Adrenal gland (tissue), 12 donors: ENCODE results near the gene DOK3. TPM values are rescaled to one million over a fixed set of nuclear protein-coding genes. Genes with fewer than 3 reads are reported as not detected.

Experiments
- DNase-seq, 7 donors: peaks; one replicate each; pipeline ENCODE4 v3.0.0-alpha.2; 2019 to 2020
- H3K27ac ChIP-seq, 5 donors: fragments of 200-600 bp; sonication (generic) in 4 of 5; 1 replicate in 3 of 5; 2 replicates in 2 of 5; pipeline versions ENCODE4 v1.5.1 to v1.8.0; 2016 to 2020; ENCODE audit warnings: mild to moderate bottlenecking in 1 of 5
- H3K27me3 ChIP-seq: fragments of 200-600 bp; 2 replicates; pipeline ENCODE4 v1.8.0; 2021
- H3K36me3 ChIP-seq, 2 donors: fragments of 200-600 bp; replicated peaks in 1 of 2; 1 replicate in 1 of 2; 2 replicates in 1 of 2; pipeline versions ENCODE4 v1.5.1 to v1.8.0; 2018 to 2022
- H3K4me1 ChIP-seq, 2 donors: fragments of 200-600 bp; replicated peaks in 1 of 2; 1 replicate in 1 of 2; 2 replicates in 1 of 2; pipeline versions ENCODE4 v1.5.1 to v1.8.0; 2018 to 2021
- H3K4me3 ChIP-seq, 4 donors: fragments of 200-600 bp; sonication (generic) in 3 of 4; one replicate each; pipeline ENCODE4 v1.5.1; 2016 to 2018
- H3K9me3 ChIP-seq, 3 donors: fragments of 200-600 bp; sonication (generic) in 1 of 3; replicated peaks in 1 of 3; 1 replicate in 2 of 3; 2 replicates in 1 of 3; pipeline versions ENCODE4 v1.5.1 to v1.8.0; 2016 to 2021
- POLR2A ChIP-seq, 2 donors: fragments of 450-650 bp; IDR thresholded peaks; one replicate each; pipeline ENCODE4 v1.6.1; 2017; ENCODE audit warnings: antibody characterized with exemption in 2 of 2, mild to moderate bottlenecking in 2 of 2, moderate library complexity in 1 of 2
- WGBS, 4 donors: extraction: QIAGEN DNeasy Blood & Tissue Kit in 2 of 4; methylation state at CpG; one replicate each; pipeline versions ENCODE4 v1.1.5 to v1.1.7; 2013 to 2017; 5-methylcytosine and 5-hydroxymethylcytosine counted together
- intact Hi-C, 2 donors: fragments of 100-400 bp; cut with DNase I; formaldehyde crosslinking; loops; one replicate each; pipeline versions ENCODE4 v1.14.1 to v1.15.0; 2022 to 2023
- polyA plus RNA-seq, 3 donors: library from polyadenylated mRNA; stranded (reverse); fragments of 200-250 nt in 2 of 3; fragments of 350-450 nt in 1 of 3; fragmentation: Illumina TruSeq in 1 of 3; extraction: RNeasy Lipid Tissue Mini Kit (QIAGEN cat#74804) in 1 of 3; gene quantifications; one replicate each; pipeline ENCODE4 v1.2.3, GENCODE V29; 2013 to 2014
- total RNA-seq, 9 donors: library from RNA; depleted of rRNA in 4 of 9; stranded (reverse); fragments of >200 nt in 4 of 9; fragments of 120-200 nt in 1 of 9; fragmentation: NEBNext Ultra II Directional in 1 of 9; extraction: Animal tissue kit (Norgen Biotek cat#: 25700) in 1 of 9; gene quantifications; one replicate each; pipeline versions ENCODE4 v1.1.0 to v1.2.4, GENCODE V29; 2013 to 2023
- TF ChIP-seq, protein P1 (sequence below), 6 experiments: fragments of 450-650 bp in 4 of 6; fragments of 200-600 bp in 2 of 6; sonication (generic) in 1 of 6; IDR thresholded peaks; 1 replicate in 5 of 6; 2 replicates in 1 of 6; pipeline versions ENCODE4 v1.5.1 to v1.8.0; 2016 to 2021; ENCODE audit warnings: antibody characterized with exemption in 6 of 6, mild to moderate bottlenecking in 2 of 6, moderate library complexity in 1 of 6
- donor health status: healthy with polysubstance abuse.
- donor health status: Bipolar disorder and iron deficiency.
- donor health status: DM: yes; HTN: yes; CAD: no.
- donor health status: DM: no; HTN: no; CAD: no.
- donor health status: DM: no; HTN: no; CAD: no.
- donor health status: DM: yes; HTN: yes; CAD: no.

DOK3 gene
- total and polyA plus RNA-seq, 12 donors, result 1.5 to 49.1 (median 11.3) TPM

DNA sequence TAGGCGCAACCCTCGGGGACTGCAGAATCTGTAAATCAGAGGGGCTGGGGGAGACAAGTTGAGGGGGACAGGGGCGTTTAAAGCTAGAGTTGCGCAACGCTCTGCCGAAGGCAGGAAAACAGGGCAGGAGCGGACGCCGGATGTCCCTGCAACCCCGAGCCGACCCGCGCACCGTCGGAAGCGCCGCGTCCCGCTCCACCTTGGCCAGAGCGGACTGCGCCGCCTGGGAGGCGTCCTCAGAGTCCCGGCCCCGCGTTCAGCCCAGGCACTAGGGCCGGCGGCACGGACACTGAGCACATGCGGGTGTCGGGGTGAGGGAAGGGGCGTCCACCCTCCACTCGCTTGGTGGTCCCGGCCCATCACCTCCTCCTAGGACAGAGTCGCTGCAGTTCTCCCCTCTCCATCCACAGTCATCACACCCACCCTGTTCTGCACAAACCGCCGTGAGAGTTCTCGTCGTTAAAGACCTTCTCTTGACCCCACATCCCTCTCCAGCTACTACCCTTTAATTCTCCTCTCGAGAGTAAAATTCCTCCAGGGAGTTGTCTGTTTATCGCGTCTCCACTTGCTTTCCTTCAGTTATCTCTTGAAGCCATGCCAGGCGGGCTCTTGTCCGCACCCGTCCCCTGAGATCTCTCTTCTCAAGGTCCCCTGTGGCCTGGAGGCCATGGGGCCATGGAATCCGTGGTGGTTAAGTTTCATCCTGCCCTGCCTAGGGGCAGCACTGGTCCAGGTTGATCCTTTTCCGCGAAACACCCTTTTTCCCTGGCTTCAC lies 11.4 kb downstream of the DOK3 start:
- TF ChIP-seq POLR2A (IDR thresholded peaks at IDR 0.05), result no peak
- TF ChIP-seq, protein P1, sequence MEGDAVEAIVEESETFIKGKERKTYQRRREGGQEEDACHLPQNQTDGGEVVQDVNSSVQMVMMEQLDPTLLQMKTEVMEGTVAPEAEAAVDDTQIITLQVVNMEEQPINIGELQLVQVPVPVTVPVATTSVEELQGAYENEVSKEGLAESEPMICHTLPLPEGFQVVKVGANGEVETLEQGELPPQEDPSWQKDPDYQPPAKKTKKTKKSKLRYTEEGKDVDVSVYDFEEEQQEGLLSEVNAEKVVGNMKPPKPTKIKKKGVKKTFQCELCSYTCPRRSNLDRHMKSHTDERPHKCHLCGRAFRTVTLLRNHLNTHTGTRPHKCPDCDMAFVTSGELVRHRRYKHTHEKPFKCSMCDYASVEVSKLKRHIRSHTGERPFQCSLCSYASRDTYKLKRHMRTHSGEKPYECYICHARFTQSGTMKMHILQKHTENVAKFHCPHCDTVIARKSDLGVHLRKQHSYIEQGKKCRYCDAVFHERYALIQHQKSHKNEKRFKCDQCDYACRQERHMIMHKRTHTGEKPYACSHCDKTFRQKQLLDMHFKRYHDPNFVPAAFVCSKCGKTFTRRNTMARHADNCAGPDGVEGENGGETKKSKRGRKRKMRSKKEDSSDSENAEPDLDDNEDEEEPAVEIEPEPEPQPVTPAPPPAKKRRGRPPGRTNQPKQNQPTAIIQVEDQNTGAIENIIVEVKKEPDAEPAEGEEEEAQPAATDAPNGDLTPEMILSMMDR (IDR thresholded peaks at IDR 0.05), result no peak
- intact Hi-C loops, result no loop called here
- H3K4me3 ChIP-seq, result peak overlapping the region in 2 of 4 donors; percentile 58 to 65
- H3K27ac ChIP-seq, result peak overlapping the region in 2 of 5 donors; percentile 50 to 57
- DNase-seq, result peak in 4 of 7 donors; percentile 53 to 61 (median 57)
- peaks cover 29 to 41% of the 10 kb centered on the region in 2 donors for H3K4me1 ChIP-seq
- no peaks in the 10 kb centered on the region for H3K27me3 ChIP-seq
- 7 to 10% (median 8%) methylated on average over 32 to 48 of the region's 48 CpGs for WGBS, 4 donors
- H3K9me3 ChIP-seq, result no peaks in the 10 kb centered on the region
- no peaks in the 10 kb centered on the region for H3K36me3 ChIP-seq

DNA sequence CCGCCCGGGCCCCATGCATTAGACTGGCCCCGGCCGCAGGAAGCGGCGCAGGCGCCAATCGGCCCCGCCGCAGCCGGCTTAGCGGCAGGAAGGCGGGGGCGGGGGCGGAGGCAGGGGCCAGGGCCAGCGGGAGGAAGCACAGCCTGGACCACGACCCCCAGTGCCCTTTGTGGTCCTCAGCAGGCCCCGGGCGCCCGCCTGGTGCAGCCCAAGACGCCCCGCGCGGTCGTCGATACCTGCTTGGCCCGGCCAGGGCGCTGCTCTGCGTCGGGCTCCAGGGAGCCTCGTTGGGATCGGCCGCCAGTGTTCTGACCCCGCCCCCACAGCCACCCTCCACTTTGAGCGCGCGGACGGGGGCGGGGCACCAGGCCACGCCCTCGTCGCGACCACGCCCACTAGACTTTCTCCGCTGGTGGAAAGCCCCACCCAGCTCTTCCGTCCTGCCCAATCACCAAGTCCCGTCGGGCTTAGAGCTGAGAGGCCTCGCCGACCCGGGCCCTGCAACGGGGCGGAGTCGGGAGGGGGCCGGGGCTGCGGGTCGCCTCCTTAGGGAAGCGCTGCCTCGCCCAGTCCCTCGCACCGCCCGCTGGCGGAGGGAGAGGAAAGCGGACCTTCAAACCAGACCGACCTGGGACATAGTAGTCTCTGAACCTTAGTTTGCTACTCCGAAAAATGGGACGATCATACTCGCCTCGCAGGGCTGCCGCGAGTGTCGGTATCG lies 12.2 kb downstream of the DOK3 start, which contains the start of gene PDLIM7:
TSS of gene PDLIM7 (minus strand) at position 313 of the 721 bp plus-strand sequence. CDS start 1,092 bp downstream, outside the sequence.
- peak; percentile 92 to 97 (median 96) for DNase-seq
- 0 to 2% (median 1%) methylated on average over 9 to 73 of the region's 73 CpGs for WGBS, 4 donors
- peaks cover 0 to 2% of the 10 kb centered on the region in 2 donors for H3K36me3 ChIP-seq
- TF ChIP-seq, protein P1 (IDR thresholded peaks at IDR 0.05), result peak in 2 of 6 experiments; percentile 3 to 18
- peak; percentile 91 to 94 for TF ChIP-seq POLR2A (IDR thresholded peaks at IDR 0.05)
- H3K4me1 ChIP-seq, result peaks cover 29 to 41% of the 10 kb centered on the region in 2 donors
- H3K27me3 ChIP-seq, result no peaks in the 10 kb centered on the region
- H3K4me3 ChIP-seq, result peak within 1 kb of the TSS in 3 of 4 donors; percentile 21 to 65 (median 58)
- H3K9me3 ChIP-seq, result no peaks in the 10 kb centered on the region
- intact Hi-C loops, result no loop called here
- peak within 1 kb of the TSS in 4 of 5 donors; percentile 66 to 89 (median 74) for H3K27ac ChIP-seq

DNA sequence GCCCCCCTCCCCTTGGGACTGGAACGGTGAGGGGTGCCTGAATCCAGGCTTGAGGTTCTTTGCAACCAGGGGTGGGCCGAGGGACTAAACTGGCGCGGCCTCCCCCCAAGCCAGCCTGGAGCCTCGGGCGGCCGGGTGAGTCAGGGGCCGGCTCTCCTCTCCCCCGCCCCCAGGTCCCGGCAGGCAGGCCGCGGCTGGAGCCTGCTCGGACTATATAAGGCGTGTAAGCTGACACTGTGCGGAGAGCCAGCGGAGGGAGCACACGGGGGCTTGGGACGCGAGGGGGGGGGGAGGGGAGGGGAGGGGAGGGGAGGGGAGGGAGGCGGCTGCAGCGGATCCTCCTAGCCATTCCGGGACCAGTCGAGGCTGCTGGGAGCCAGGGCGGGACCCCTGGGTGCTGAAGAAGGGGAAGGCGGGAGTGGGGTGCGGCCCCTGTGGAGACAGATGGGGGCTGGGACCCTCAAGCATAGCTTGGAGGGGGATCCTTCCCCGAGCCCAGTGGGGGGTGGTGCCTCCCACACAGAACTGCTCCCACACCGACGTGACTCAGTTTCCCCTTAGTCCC lies 12.8 kb downstream of the DOK3 start:
- peak; percentile 59 to 81 (median 67) for DNase-seq
- Histone ChIP-seq H3K36me3 (peaks cover 0 to 8% of the 10 kb centered on the region in 2 donors), H3K4me3 (peak overlapping the region in 3 of 4 donors; percentile 21 to 65 (median 58)), H3K27ac (peak overlapping the region in 4 of 5 donors; percentile 66 to 89 (median 74)), H3K4me1 (peaks cover 29 to 41% of the 10 kb centered on the region in 2 donors), H3K9me3 (no peaks in the 10 kb centered on the region), H3K27me3 (no peaks in the 10 kb centered on the region)
- intact Hi-C loops, result no loop called here
- 0 to 4% (median 2%) methylated on average over 9 to 29 of the region's 29 CpGs for WGBS, 4 donors
- TF ChIP-seq POLR2A (IDR thresholded peaks at IDR 0.05), result peak in 1 of 2 donors; percentile 9
- TF ChIP-seq, protein P1 (IDR thresholded peaks at IDR 0.05), result no peak
